Stimulated activated CD8-positive, alpha-beta memory T cell treated with anti-CD3 and anti-CD28 coated beads, Interleukin-2, amount 100 ng/mL, for 1 hour (primary cell): ENCODE measurements around the gene CD2.

Experiments used
- DNase-seq, 2 donors: peaks; one replicate each; pipeline ENCODE4 v3.0.0-alpha.2; 2020; ENCODE audit warnings: low read depth in 2 of 2

Gene CD2

GRCh38 chr1:116777831-116778830 lies 23.9 kb downstream of the CD2 start:
- no peak for DNase-seq

DNA sequence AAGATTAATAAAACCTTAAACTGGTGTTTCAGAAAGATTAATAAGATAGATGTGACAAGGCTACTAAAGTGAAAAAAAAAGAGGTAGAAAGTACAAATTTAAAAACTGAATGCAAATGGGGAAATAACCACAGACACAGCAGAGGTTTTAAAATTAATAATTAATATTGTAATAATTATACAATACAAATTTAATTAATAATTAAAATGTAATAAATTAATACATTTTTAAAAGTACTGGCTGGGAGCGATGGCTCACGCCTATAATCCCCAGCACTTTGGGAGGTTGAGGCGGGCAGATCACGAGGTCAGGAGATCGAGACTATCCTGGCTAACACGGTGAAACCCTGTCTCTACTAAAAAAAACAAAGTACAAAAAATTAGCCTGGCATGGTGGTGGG lies 26.8 kb downstream of the CD2 start:
- DNase-seq = no peak

DNA sequence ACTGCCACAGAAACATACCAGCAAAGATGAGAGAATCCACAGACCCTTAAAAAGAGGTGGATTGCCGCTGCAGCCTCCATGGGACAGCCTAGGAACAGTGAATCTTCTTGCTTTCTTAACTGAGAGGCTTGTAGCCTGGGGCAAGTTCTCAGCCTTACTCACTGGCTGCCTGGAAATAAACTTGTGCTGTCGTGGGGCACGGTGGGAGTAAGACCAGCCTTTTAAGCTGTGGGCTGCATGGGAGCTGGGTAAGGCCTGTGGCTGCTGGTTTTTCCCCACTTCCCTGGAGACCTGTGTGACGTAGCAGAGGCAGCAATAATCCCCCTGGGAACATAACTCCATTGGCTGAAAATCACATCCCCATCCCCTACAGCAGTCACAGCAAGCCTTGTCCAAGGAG lies 30.8 kb downstream of the CD2 start:
- DNase-seq = no peak

- no peak for DNase-seq
Observed at GRCh38 chr1:116786049-116786448, 31.8 kb downstream of the CD2 start.

- no peak for DNase-seq
Observed at GRCh38 chr1:116791727-116792126, 37.5 kb downstream of the CD2 start.

DNA sequence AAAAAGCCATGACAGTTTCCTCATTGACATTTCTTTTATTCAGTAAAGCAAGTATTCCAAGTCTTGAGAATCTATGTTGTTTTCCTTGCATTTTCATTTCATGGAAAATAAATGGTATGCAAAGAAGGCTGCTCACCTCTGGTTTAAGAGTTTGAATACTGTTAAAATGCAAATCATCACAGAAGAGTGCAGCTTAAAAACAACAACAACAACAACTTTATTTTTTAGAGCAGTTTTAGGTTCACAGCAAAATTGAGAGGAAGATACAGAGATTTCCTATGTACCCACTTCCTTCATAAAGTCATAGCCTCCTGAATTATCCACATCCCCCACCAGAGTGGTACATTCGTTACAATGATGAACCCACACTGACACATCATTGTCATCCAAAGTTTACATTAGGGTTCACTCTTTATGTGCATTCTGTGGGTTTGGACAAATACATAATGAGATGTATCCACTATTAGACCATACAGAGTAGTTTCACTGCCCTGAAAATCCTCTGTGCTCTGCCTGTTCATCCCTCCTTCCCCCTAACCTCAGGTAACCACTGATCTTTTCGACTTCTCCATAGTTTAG lies 39.2 kb downstream of the CD2 start:
- DNase-seq = no peak

GRCh38 chr1:116794371-116794770 lies 40.1 kb downstream of the CD2 start:
- no peak for DNase-seq

DNA sequence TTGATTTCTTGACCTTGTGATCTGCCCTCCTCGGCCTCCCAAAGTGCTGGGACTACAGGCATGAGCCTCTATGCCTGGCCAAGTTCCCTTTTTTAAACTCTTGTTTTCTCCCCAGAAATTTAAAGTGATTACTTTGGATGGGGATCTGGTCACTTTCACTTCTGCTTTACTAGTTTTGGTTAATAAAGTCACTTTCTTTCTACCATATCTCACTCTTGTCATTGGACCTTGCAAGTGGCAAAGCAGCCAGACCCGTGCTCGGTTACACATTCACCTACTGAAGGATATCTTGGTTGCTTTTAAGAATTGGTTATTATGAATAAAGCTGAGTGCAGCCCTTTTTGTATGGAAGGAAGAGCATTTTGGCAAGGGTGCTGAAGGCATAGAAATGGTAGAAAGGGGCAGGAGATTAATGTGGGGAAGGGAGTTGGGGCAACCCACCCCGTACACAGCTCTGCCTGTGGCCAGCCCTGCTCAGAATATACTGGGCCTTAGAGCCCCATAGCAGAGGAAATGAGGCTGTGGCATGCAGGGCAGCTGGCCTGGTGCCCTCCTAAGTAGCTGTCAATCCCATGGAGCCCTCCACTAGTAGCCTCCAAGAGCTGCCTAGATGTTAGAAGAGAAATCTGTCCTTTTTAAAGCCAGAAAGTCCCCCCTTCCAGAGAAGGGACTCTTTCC lies 40.7 kb downstream of the CD2 start:
- DNase-seq = no peak

- no peak for DNase-seq
Observed at GRCh38 chr1:116795482-116795829, 41.2 kb downstream of the CD2 start.

GRCh38 chr1:116804736-116805135 lies 50.5 kb downstream of the CD2 start:
- DNase-seq = no peak

- no peak for DNase-seq
Observed at GRCh38 chr1:116805398-116805797, 51.2 kb downstream of the CD2 start.

DNA sequence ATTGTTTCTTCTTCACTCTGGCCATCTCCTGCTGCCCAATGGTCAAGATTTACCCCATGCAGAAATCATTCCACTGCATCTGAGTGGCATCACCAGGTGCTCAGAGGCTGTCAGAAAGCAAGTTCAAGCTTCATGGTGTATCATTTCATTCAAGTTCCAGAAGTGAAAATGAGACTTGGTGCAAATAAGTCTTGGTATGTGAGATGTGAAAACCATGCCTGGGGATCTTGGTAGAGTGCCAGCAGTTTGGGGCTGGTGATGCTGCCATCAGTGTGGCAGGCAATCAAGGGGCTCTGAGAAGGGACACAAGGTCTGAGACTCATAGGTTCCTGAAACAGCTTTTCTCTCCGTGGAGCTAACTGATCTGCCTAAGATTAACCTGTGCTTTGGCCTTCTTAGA lies 52.0 kb downstream of the CD2 start:
- peak in 1 of 2 donors; percentile 26 for DNase-seq

- DNase-seq = no peak
Observed at GRCh38 chr1:116806671-116807070, 52.4 kb downstream of the CD2 start.

GRCh38 chr1:116807394-116808199 lies 53.4 kb downstream of the CD2 start:
- DNase-seq = no peak

DNA sequence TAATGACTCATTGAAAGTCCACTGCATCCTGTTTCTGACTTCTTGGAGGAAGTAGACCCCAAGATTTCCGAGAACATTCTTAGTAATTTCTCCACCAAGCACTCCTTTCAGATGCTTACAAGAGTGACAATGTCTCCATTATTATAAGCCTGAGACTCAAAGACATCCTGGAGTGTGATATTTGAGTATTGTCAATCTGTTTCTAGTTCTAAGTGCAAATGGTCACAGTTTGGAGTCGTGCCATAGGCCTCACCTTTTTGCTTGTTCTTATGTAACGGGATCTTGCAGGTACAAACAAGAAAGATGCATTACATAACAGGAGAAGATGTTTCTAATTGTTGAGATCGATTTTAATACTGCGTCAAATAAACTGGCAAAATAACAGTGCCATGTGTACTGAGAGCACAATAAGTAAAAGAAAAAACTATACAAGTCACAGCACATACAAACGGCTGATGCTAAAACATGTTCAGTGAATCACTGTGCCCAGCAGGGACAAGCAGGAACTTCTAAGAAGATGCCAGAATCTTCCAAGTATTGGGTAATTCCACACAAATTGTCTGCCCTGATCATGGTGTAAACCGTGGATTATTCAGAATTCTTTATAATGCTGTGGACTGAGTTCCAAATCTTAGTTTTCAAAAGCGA lies 54.1 kb downstream of the CD2 start:
- no peak for DNase-seq

DNA sequence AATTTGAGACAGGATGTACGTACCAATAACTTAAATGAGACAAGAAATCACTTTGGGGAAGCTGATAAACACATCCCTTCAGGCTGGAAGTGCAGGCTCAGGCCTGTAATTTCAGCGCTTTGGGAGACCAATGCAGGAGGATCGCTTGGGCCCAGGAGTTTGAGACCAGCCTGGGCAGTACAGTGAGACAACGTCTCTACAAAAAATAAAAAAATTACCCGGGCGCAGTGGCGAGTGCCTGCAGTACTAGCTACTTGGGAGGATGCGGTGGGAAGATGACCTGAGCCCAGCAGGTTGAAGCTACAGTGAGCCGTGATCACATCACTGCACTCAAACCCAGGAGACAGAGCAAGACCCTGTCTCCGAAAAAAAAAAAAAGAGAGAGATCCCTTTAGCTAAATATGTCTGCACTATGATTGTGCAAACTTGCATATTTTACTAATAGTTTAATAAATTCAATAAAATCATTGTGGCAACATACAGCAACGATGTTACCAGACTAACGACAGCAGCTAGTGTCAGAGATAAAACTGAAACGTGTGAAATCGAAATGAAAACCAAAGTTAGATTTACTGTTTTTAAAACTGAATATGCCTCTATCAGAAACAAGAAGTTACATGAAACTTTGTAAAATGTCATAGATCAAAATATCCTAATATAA lies 54.7 kb downstream of the CD2 start:
- no peak for DNase-seq

- DNase-seq = no peak
Observed at GRCh38 chr1:116811321-116811720, 57.1 kb downstream of the CD2 start.

GRCh38 chr1:116814926-116815723 lies 60.9 kb downstream of the CD2 start:
- DNase-seq = no peak

DNA sequence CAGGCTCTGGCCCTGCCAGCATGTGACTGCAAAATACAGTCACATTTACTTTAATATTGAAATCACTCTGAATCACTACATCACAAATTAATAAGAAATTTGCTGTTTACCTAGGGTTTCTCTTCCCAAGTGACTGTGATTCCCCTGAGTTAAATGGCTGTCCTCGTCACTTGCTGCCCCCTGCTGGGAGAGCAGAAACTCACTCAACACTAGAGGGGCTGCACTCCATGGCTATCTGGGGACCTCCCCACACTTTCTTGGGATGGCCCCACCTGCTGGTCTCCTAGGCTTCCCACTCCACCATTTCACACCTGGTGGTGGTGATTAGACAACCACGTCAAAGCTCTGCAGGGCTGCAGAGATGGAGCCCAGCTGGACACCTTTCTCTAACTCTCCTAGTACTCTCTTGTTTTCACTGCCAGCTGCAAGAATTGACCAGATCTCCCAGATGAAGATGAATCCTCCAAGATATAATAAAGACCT lies 63.4 kb downstream of the CD2 start:
- peak; percentile 52 to 69 for DNase-seq
